Common myeloid progenitor, CD34-positive (primary cell): ENCODE data around the gene TMEM86B.

Experiments used
- CTCF ChIA-PET: fragments of 350-600 bp; sonication (Branson Sonifier 250); formaldehyde crosslinking; loops from one replicate; lab custom pipeline; 2021; ENCODE audit warnings: antibody characterized with exemption; lab: Charles Lee
- POLR2A ChIA-PET: fragments of 350-600 bp; sonication (Branson Sonifier 250); formaldehyde crosslinking; loops from one replicate; lab custom pipeline; 2021; ENCODE audit warnings: antibody characterized with exemption; lab: Charles Lee
- DNase-seq, 3 donors: peaks; one replicate each; pipeline versions ENCODE4 v3.0.0 to v3.0.0-alpha.2; 2013
- H3K27ac ChIP-seq, 2 experiments: 1 replicate in 1 of 2; 2 replicates in 1 of 2; pipeline ENCODE4 v1.7.0; 2013; ENCODE audit warnings: inconsistent platforms in 2 of 2, low read length in 2 of 2, mild to moderate bottlenecking in 2 of 2, low read depth in 1 of 2, moderate library complexity in 1 of 2; ENCODE audit not compliant: severe bottlenecking in 2 of 2, insufficient read depth in 1 of 2, poor library complexity in 1 of 2
- H3K27me3 ChIP-seq, 5 experiments: replicated peaks in 2 of 5; 1 replicate in 3 of 5; 2 replicates in 2 of 5; pipeline versions ENCODE4 v1.6.1 to v1.7.0; 2013; ENCODE audit warnings: low read length in 4 of 5, mild to moderate bottlenecking in 2 of 5, moderate library complexity in 2 of 5, inconsistent platforms in 1 of 5; ENCODE audit not compliant: insufficient read depth in 5 of 5, control insufficient read depth in 4 of 5
- H3K36me3 ChIP-seq, 4 experiments: 1 replicate in 2 of 4; 2 replicates in 2 of 4; pipeline versions ENCODE4 v1.6.1 to v1.7.0; 2013; ENCODE audit warnings: low read length in 3 of 4, control low read depth in 1 of 4, mild to moderate bottlenecking in 1 of 4; ENCODE audit not compliant: control insufficient read depth in 4 of 4, insufficient read depth in 4 of 4
- H3K4me1 ChIP-seq, 4 experiments: 1 replicate in 3 of 4; 2 replicates in 1 of 4; pipeline versions ENCODE4 v1.6.1 to v1.7.1; 2013; ENCODE audit warnings: low read length in 3 of 4, mild to moderate bottlenecking in 3 of 4, control low read depth in 1 of 4, inconsistent platforms in 1 of 4, moderate library complexity in 1 of 4; ENCODE audit not compliant: control insufficient read depth in 4 of 4, insufficient read depth in 4 of 4; ENCODE audit errors: control extremely low read depth in 1 of 4
- H3K4me3 ChIP-seq, 7 experiments: 1 replicate in 4 of 7; 2 replicates in 3 of 7; pipeline versions ENCODE4 v1.5.1 to v1.7.0; 2013; ENCODE audit warnings: mild to moderate bottlenecking in 7 of 7, low read length in 6 of 7, moderate library complexity in 6 of 7, inconsistent platforms in 2 of 7, low read depth in 2 of 7, control low read depth in 1 of 7; ENCODE audit not compliant: insufficient read depth in 4 of 7, control insufficient read depth in 1 of 7; ENCODE audit errors: extremely low read depth in 1 of 7
- H3K9me3 ChIP-seq, 5 experiments: 1 replicate in 4 of 5; 2 replicates in 1 of 5; pipeline versions ENCODE4 v1.6.1 to v1.7.1; 2013; ENCODE audit warnings: low read length in 4 of 5, mild to moderate bottlenecking in 2 of 5, inconsistent platforms in 1 of 5, low read depth in 1 of 5, moderate library complexity in 1 of 5; ENCODE audit not compliant: control insufficient read depth in 4 of 5, insufficient read depth in 2 of 5; ENCODE audit errors: control extremely low read depth in 1 of 5
- WGBS: methylation state at CpG from one replicate; pipeline ENCODE4 v1.1.5; 2013; ENCODE audit not compliant: insufficient coverage; 5-methylcytosine and 5-hydroxymethylcytosine counted together

TMEM86B gene

DNA sequence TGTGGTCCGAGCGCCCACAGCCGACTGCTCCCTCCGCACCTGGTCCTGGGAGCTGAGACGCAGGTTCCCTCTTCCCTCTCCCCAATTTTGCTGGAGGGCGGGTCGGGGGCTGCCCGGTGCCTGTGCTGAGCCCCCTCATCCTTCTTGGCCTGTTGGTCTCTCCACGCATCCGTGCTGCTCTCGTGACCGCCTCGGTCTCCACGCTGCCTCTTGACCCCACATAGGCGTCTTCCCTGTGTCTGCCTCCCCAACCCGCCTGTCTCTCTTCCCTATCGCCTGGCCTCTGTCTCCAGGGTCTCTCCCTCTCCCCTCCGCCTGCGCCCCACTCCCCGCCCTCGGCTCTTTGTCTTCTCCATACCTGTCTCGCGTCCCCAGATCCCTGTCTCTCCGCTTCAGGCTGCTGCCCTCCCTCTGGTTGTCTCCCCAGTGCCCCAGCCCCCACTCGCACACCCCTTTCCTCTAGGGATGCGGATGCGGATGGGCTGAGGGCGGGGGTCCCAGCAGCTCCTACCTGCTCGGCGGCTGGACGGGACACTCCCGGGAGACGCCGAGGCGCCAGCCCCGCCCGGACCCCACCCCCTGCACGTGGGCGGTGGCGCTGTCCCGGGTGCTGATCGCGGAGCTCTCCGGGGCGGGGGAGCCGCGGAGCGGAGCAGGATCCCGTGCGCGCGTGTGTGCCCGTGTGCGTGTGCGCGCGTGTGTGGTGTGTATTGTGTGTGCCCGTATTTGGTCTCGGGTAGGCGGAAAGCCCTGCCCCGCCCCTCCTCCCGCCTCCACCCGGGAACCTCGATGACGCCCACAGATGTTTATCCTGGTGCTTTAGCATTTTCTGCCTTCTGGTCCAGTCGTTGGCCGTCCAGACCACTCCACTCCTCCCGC lies 48.7 kb downstream of the TMEM86B start, which contains the start of gene SYT5:
TSS of gene SYT5 (minus strand) at position 684 of the 879 bp plus-strand sequence. CDS start 1,248 bp downstream, outside the sequence.
- Histone ChIP-seq H3K4me3 (peak within 1 kb of the TSS in 5 of 7 experiments; percentile 17 to 66 (median 46)), H3K4me1 (peaks cover 0 to 25% (median 16%) of the 10 kb centered on the region in 4 experiments), H3K9me3 (peaks cover 0 to 10% (median 0%) of the 10 kb centered on the region in 5 experiments), H3K27ac (no peak within 1 kb of the TSS), H3K36me3 (no peaks in the 10 kb centered on the region), H3K27me3 (peaks cover 4 to 58% (median 31%) of the 10 kb centered on the region in 5 experiments)
- ChIA-PET POLR2A (interaction anchor here (0.9 kb wide), 1 partner anchor 13 kb away, joined by 3 read pairs; no protein-coding TSS in a partner anchor), CTCF (interaction anchor here (0.9 to 7.6 kb wide), 3 partner anchors 14 to 453 kb away, joined by 3 to 31 read pairs (median 5); partner anchors contain the start of gene DNAAF3)
- peak in 2 of 3 donors; percentile 60 to 67 for DNase-seq
- 3% methylated on average over 47 of the region's 68 CpGs for WGBS

DNA sequence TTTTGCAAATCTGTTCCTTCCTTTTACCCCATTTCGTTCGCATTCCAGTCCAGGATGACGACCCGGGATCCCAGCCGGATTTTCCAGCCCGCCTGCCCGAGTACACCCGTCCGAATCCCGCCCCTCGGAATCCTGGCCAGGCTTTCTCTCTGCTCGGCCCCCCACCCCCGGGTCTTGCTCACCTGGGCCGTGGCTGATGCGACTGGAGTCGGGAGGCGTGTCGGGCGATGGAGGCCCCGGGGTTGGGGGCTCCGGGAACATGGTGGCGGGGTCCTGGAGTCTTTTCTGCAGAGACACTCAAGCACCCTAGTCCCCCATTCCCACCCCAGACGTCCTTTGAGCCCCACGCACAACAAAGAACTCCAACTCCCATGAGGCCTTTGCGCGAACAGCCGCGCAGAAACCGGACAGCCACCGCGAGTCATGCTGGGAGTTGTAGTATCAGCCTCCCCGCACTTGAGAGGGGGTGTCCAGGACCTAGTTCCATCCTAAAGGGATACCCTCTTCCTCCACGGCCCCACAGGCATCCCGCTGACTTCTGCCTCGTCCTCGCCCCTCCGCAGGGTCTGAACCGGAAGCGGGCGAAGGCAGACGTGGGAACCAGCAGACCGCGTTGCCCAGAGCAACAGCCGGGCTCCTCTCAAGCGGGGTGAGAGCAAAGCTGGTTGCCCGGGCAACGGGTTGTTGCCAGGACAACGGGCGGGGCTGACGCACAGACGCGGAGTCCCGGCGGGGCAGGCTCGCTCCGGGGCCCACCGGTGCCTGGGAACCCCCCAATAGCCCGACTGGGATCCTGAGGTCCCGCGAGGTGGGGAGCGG lies 49.6 kb downstream of the TMEM86B start:
- CTCF ChIA-PET = interaction anchor here (0.8 to 7.6 kb wide), 2 partner anchors 13 to 390 kb away, joined by 3 to 31 read pairs; partner anchors contain the start of gene DNAAF3
- Histone ChIP-seq H3K36me3 (no peaks in the 10 kb centered on the region), H3K27me3 (peaks cover 7 to 66% (median 36%) of the 10 kb centered on the region in 5 experiments), H3K9me3 (peaks cover 0 to 11% (median 0%) of the 10 kb centered on the region in 5 experiments), H3K4me1 (peaks cover 0 to 30% (median 17%) of the 10 kb centered on the region in 4 experiments), H3K4me3 (peak overlapping the region in 4 of 7 experiments; percentile 32 to 66 (median 50)), H3K27ac (no peak overlapping the region)
- 2% methylated on average over 49 of the region's 61 CpGs for whole genome bisulfite sequencing
- DNase-seq = peak; percentile 94 to 97 (median 97)
- POLR2A ChIA-PET = interaction anchor here (0.9 kb wide), 1 partner anchor 12 kb away, joined by 3 read pairs; no protein-coding TSS in a partner anchor
